Fibroblast of lung (primary cell): ENCODE measurements around the gene ARHGAP6. TPM values are rescaled to one million over a fixed set of nuclear protein-coding genes. Genes with fewer than 3 reads are reported as not detected.
"Not testable (repeated sequence)": the region's sequence is repeated elsewhere in the genome, so short reads cannot be mapped to it uniquely, and the experiment has no call there.

Source experiments
- DNase-seq, 2 donors: peaks; one replicate each; pipeline versions ENCODE4 v3.0.0 to v3.0.0-alpha.2; 2010; ENCODE audit warnings: low read depth in 2 of 2
- H2AFZ ChIP-seq: 2 replicates; pipeline ENCODE4 v1.5.1; 2012; ENCODE audit warnings: low read length, control low read depth, inconsistent platforms
- H3K27ac ChIP-seq: 2 replicates; pipeline ENCODE4 v1.5.1; 2011; ENCODE audit warnings: low read length, control low read depth; ENCODE audit not compliant: insufficient read depth
- H3K27me3 ChIP-seq: 2 replicates; pipeline ENCODE4 v1.5.1; 2011; ENCODE audit warnings: mild to moderate bottlenecking, low read length; ENCODE audit not compliant: control insufficient read depth, insufficient read depth
- H3K36me3 ChIP-seq: 2 replicates; pipeline ENCODE4 v1.5.1; 2011; ENCODE audit warnings: low read length; ENCODE audit not compliant: control insufficient read depth, insufficient read depth
- H3K4me1 ChIP-seq: 2 replicates; pipeline ENCODE4 v1.5.1; 2011; ENCODE audit warnings: low read length; ENCODE audit not compliant: control insufficient read depth, insufficient read depth; ENCODE audit errors: extremely low read depth
- H3K4me2 ChIP-seq: 2 replicates; pipeline ENCODE4 v1.5.1; 2011; ENCODE audit warnings: low read length, control low read depth; ENCODE audit not compliant: insufficient read depth; ENCODE audit errors: extremely low read depth
- H3K4me3 ChIP-seq, 4 experiments: fragments of 200-600 bp in 1 of 4; sonication (generic) in 1 of 4; replicated peaks in 1 of 4; 2 replicates each; pipeline ENCODE4 v1.5.1; 2011 to 2016; ENCODE audit warnings: low read length in 4 of 4, low read depth in 3 of 4, mild to moderate bottlenecking in 3 of 4, control low read depth in 2 of 4, inconsistent platforms in 1 of 4, mixed read lengths in 1 of 4; ENCODE audit not compliant: insufficient read depth in 1 of 4; ENCODE audit errors: control extremely low read depth in 1 of 4
- H3K79me2 ChIP-seq: 2 replicates; pipeline ENCODE4 v1.5.1; 2012; ENCODE audit warnings: mild to moderate bottlenecking, low read length, inconsistent platforms; ENCODE audit not compliant: control insufficient read depth, insufficient read depth
- H3K9ac ChIP-seq: 2 replicates; pipeline ENCODE4 v1.5.1; 2011; ENCODE audit warnings: mild to moderate bottlenecking, low read length, control low read depth; ENCODE audit not compliant: insufficient read depth
- H3K9me3 ChIP-seq: 2 replicates; pipeline ENCODE4 v1.5.1; 2012; ENCODE audit warnings: low read depth, low read length; ENCODE audit not compliant: control insufficient read depth, insufficient read depth
- H4K20me1 ChIP-seq: 2 replicates; pipeline ENCODE4 v1.5.1; 2011; ENCODE audit warnings: low read length; ENCODE audit not compliant: control insufficient read depth, insufficient read depth; ENCODE audit errors: extremely low read depth
- CTCF ChIP-seq, 2 donors: IDR thresholded peaks in 1 of 2; conservative IDR thresholded peaks in 1 of 2; 1 replicate in 1 of 2; 2 replicates in 1 of 2; pipeline ENCODE4 v1.5.1; 2011 to 2012; ENCODE audit warnings: low read length in 2 of 2, control low read depth in 1 of 2, inconsistent platforms in 1 of 2, low read depth in 1 of 2, mild to moderate bottlenecking in 1 of 2
- EZH2 ChIP-seq: IDR thresholded peaks from 2 replicates; pipeline ENCODE4 v1.5.1; 2012; ENCODE audit warnings: low read length, control low read depth, mild to moderate bottlenecking; ENCODE audit errors: missing control alignments
- polyA plus RNA-seq, 2 donors: library from polyadenylated mRNA; depleted of rRNA in 1 of 2; stranded (reverse) in 1 of 2; unstranded in 1 of 2; fragments of >200 nt; gene quantifications; 2 replicates each; pipeline ENCODE4 v1.2.1, GENCODE V29; 2011 to 2012; ENCODE audit warnings: missing spikeins in 1 of 2
- total RNA-seq: library from RNA; depleted of rRNA; stranded (reverse); fragments of >200 nt; gene quantifications from 2 replicates; pipeline ENCODE4 v1.2.1, GENCODE V29; 2014

ARHGAP6 gene
- total and polyA plus RNA-seq, 2 donors (not counting 1 experiment from before 2014, with no cell fraction given) = 5.9 to 11.7 TPM

- DNase-seq = no peak
- H3K9me3 ChIP-seq = no peaks in the 10 kb centered on the region
- no peaks in the 10 kb centered on the region for H3K4me1 ChIP-seq
- TF ChIP-seq EZH2 (no peak), CTCF (conservative IDR thresholded peaks at IDR 0.05 in 1 of 2, IDR thresholded peaks at IDR 0.05 in 1 of 2; ENCODE audit: low read depth in 1 of 2, low read length in 2 of 2) (no peak)
- no peak overlapping the region for H2AFZ ChIP-seq
- H3K36me3 ChIP-seq = no peaks in the 10 kb centered on the region
- no peak overlapping the region for H3K27ac ChIP-seq
- no peaks in the 10 kb centered on the region for H3K79me2 ChIP-seq
- H3K9ac ChIP-seq = no peak overlapping the region
- H4K20me1 ChIP-seq = no peaks in the 10 kb centered on the region
- no peak overlapping the region for H3K4me2 ChIP-seq
- H3K4me3 ChIP-seq = no peak overlapping the region
- H3K27me3 ChIP-seq = no peaks in the 10 kb centered on the region
These were observed 302.6 kb downstream of the ARHGAP6 start for GRCh38 chrX:11363069-11363594.

DNA sequence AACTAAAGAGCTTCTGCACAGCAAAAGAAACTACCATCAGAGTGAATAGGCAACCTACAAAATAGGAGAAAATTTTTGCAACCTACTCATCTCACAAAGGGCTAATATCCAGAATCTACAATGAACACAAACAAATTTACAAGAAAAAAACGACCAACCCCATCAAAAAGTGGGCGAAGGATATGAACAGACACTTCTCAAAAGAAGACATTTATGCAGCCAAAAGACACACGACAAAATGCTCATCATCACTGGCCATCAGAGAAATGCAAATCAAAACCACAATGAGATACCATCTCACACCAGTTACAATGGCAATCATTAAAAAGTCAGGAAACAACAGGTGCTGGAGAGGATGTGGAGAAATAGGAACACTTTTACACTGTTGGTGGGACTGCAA, 304.1 kb downstream of the ARHGAP6 start:
- H3K4me2 ChIP-seq, H3K9me3 ChIP-seq, H2AFZ ChIP-seq, H3K9ac ChIP-seq, H3K4me3 ChIP-seq, H3K27me3 ChIP-seq, H4K20me1 ChIP-seq, DNase-seq, H3K4me1 ChIP-seq, H3K36me3 ChIP-seq, H3K79me2 ChIP-seq, H3K27ac ChIP-seq: not testable (repeated sequence)

- not testable (repeated sequence) for H3K27ac ChIP-seq, H3K27me3 ChIP-seq, H3K4me1 ChIP-seq, H3K79me2 ChIP-seq, DNase-seq, H3K4me2 ChIP-seq, H3K4me3 ChIP-seq, H3K9me3 ChIP-seq, H4K20me1 ChIP-seq, H3K9ac ChIP-seq, H2AFZ ChIP-seq, H3K36me3 ChIP-seq
These were observed 309.8 kb downstream of the ARHGAP6 start for GRCh38 chrX:11355944-11356343.

DNA sequence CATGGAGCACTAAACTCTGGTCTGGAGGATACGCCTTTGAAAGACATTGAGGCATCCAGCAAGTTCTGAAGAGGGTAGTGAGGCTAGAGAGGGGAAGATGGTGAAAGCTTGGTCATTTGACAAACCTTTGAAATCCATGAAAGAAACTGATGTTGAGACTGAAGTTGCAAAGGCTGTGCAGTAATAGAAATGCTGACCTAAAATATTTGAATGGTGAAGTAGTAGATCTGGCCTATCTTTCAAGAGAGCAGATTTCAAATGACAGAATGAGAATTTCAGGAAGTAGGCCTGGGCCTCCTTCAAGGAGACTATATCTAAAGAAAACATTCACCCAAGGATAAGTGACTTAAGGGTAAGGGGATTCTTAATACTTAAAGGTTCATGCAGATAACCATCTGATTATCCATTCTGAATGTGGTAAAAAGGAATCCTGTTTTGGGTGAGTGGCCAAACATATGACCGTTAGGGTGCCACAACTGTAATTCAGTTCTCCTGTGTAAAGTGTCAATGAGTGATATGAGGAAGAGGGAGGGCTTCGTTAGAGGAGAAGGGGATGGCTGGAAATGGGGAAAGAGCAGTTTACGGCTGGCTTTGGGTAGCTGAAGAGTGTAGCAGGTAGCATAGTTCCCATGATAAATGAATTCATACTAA, 310.3 kb downstream of the ARHGAP6 start:
- H3K4me2 ChIP-seq = no peak overlapping the region
- no peaks in the 10 kb centered on the region for H4K20me1 ChIP-seq
- no peak overlapping the region for H3K9ac ChIP-seq
- H2AFZ ChIP-seq = no peak overlapping the region
- no peaks in the 10 kb centered on the region for H3K9me3 ChIP-seq
- H3K79me2 ChIP-seq = no peaks in the 10 kb centered on the region
- no peaks in the 10 kb centered on the region for H3K36me3 ChIP-seq
- H3K4me1 ChIP-seq = peaks cover 8% of the 10 kb centered on the region
- H3K4me3 ChIP-seq = no peak overlapping the region
- DNase-seq = no peak
- H3K27ac ChIP-seq = no peak overlapping the region
- H3K27me3 ChIP-seq = no peaks in the 10 kb centered on the region
- TF ChIP-seq EZH2 = no peak
- TF ChIP-seq CTCF (conservative IDR thresholded peaks at IDR 0.05 in 1 of 2, IDR thresholded peaks at IDR 0.05 in 1 of 2; ENCODE audit: low read depth in 1 of 2, low read length in 2 of 2) = no peak
